ENCODE data around the gene CKMT2.

- TF ChIP-seq EZH2 (IDR thresholded peaks at IDR 0.05; ENCODE audit: insufficient read depth, poor library complexity, severe bottlenecking) (no peak), EZH2phosphoT487 (IDR thresholded peaks at IDR 0.05; ENCODE audit: insufficient read depth, low read depth) (no peak)
These were observed 37.7 kb upstream of the CKMT2 start for GRCh38 chr5:81195335-81195929.

All from GM23248 (cell line).